Cardiac muscle cell (in vitro differentiated cells and primary cell): ENCODE results near the gene HMX1. TPM values are rescaled to one million over a fixed set of nuclear protein-coding genes. Genes with fewer than 3 reads are reported as not detected.

Experiments used
- DNase-seq, 2 donors: peaks; one replicate each; pipeline versions ENCODE4 v3.0.0 to v3.0.0-alpha.2; 2010 to 2017; ENCODE audit warnings: low read depth in 1 of 2, low spot score in 1 of 2
- H3K27ac ChIP-seq: fragments of 200-600 bp; sonication (generic); 2 replicates; pipeline ENCODE4 v1.5.1; 2016
- H3K27me3 ChIP-seq: fragments of 200-600 bp; sonication (generic); 2 replicates; pipeline ENCODE4 v1.6.0; 2016; ENCODE audit warnings: control low read depth
- H3K36me3 ChIP-seq: fragments of 200-600 bp; sonication (generic); 2 replicates; pipeline ENCODE4 v1.5.1; 2016; ENCODE audit warnings: control low read depth
- H3K4me1 ChIP-seq: fragments of 200-600 bp; sonication (generic); 2 replicates; pipeline ENCODE4 v1.8.1; 2017; ENCODE audit warnings: low read depth, mild to moderate bottlenecking, mixed run types
- H3K4me3 ChIP-seq: fragments of 200-600 bp; sonication (generic); 2 replicates; pipeline ENCODE4 v1.5.1; 2016; ENCODE audit warnings: mild to moderate bottlenecking
- H3K9me3 ChIP-seq: fragments of 200-600 bp; sonication (generic); 2 replicates; pipeline ENCODE4 v1.5.1; 2017; ENCODE audit warnings: low read depth, mild to moderate bottlenecking, control low read depth
- polyA plus RNA-seq: library from polyadenylated mRNA; unstranded; fragments of >200 nt; fragmentation: Nextera tagmentation; extraction: Ambion mirVana; gene quantifications from 2 replicates; pipeline ENCODE4 v1.2.1, GENCODE V29; 2016
- total RNA-seq: library from RNA; depleted of rRNA; stranded (reverse); fragments of >200 nt; gene quantifications from 2 replicates; pipeline ENCODE4 v1.2.3, GENCODE V29; 2016
- TF ChIP-seq, protein P1 (sequence below): IDR thresholded peaks from 2 replicates; pipeline ENCODE4 v1.5.1; 2012; ENCODE audit warnings: low read depth, mild to moderate bottlenecking, low read length

HMX1 gene
- total and polyA plus RNA-seq, 2 experiments from 2014 or later = 0.13 TPM; not detected in 1

DNA sequence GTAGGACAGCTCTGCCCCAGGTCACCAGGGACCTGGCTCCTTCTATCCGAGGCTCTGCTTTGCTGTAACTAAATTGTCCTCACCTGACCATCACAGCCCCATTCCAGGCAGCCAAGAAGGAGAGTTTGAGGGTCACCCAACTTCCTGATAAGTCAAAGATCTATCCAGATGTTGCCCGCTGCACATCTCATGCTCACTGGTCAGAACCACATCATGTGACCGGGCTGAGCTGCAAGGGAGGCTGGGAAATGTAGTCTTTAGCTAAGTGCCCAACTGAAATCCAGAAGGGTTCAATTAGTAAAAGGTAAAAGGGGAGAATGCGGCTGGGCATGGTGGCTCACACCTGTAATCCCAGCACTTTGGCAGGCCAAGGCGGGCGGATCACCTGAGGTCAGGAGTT, 18.4 kb downstream of the HMX1 start:
- H3K36me3 ChIP-seq = no peaks in the 10 kb centered on the region
- no peaks in the 10 kb centered on the region for H3K9me3 ChIP-seq
- H3K27me3 ChIP-seq = peaks cover 91% of the 10 kb centered on the region
- no peak for DNase-seq
- TF ChIP-seq, protein P1, sequence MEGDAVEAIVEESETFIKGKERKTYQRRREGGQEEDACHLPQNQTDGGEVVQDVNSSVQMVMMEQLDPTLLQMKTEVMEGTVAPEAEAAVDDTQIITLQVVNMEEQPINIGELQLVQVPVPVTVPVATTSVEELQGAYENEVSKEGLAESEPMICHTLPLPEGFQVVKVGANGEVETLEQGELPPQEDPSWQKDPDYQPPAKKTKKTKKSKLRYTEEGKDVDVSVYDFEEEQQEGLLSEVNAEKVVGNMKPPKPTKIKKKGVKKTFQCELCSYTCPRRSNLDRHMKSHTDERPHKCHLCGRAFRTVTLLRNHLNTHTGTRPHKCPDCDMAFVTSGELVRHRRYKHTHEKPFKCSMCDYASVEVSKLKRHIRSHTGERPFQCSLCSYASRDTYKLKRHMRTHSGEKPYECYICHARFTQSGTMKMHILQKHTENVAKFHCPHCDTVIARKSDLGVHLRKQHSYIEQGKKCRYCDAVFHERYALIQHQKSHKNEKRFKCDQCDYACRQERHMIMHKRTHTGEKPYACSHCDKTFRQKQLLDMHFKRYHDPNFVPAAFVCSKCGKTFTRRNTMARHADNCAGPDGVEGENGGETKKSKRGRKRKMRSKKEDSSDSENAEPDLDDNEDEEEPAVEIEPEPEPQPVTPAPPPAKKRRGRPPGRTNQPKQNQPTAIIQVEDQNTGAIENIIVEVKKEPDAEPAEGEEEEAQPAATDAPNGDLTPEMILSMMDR = no peak
- H3K4me3 ChIP-seq = no peak overlapping the region
- H3K27ac ChIP-seq = no peak overlapping the region
- no peaks in the 10 kb centered on the region for H3K4me1 ChIP-seq

DNA sequence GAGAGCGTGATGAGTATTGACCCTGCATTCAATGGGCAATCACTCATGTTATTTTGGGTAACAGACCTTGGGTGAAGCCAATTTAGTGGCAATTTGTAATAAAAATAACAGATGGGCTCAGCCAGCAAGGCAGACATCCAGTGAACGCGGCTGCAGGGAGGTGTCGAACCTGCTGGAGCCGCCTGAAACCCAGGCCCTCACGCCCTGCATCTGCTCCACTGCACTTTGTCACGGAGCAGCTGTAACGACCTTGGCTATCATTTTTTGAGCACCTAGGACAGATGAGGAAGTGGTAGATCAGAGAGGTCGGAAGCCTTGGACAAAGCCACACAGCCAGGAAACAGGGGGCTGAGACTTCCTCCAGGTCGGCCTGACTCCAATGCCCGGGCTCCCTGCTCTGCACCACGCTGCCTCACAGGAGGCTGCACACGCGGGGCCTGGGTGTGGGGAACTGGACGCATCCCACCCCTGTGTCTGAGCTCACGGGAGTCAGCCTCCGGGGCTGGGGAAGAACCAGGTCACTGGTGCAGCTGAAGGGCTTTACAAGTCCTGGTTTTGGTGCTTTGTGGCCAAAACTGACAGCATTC, 19.4 kb downstream of the HMX1 start:
- Histone ChIP-seq H3K4me3 (no peak overlapping the region), H3K27ac (no peak overlapping the region), H3K27me3 (peaks cover 84% of the 10 kb centered on the region), H3K4me1 (no peaks in the 10 kb centered on the region), H3K9me3 (no peaks in the 10 kb centered on the region), H3K36me3 (no peaks in the 10 kb centered on the region)
- TF ChIP-seq, protein P1 = no peak
- no peak for DNase-seq

DNA sequence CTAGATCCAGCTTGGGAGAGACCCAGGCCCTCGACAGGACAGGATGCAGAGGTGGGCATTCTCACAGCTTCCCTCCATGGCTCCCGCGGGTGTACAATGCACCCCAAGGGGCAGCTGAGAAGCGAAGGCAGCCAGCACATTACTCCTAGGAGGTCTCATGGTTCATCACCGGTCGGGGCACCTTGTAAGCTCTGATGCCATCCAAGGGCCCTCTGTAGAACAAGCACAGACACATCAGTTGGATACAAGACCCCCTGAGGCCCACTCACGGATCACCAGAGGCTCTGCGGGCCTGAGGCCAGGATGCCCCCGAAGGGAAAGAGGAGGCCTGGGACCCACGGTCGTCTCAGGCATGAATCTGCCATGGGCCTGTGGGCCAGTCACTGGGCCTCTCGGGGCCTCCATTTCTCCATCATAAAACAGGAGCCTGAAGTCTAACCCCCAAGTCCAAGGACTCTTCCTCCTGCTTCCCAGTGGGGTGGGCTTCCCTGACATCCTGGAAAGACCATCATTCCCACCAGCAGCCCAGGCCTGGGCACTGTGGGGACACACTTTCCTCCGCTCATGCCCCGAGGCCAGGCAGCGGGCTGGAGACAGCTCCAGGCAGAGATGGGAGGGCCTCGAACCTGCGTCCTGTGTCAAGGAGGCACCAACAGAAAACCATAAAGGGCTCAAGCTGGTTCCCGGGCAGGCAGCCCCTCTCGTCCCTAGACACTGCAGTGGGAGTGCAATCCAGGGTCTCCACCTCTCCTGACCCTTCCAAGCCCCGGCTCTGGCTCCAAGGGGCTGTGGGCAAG, 20.1 kb downstream of the HMX1 start:
- no peak overlapping the region for H3K27ac ChIP-seq
- DNase-seq = no peak
- H3K9me3 ChIP-seq = no peaks in the 10 kb centered on the region
- H3K4me1 ChIP-seq = no peaks in the 10 kb centered on the region
- TF ChIP-seq, protein P1 = no peak
- H3K36me3 ChIP-seq = no peaks in the 10 kb centered on the region
- H3K27me3 ChIP-seq = peaks cover 77% of the 10 kb centered on the region
- H3K4me3 ChIP-seq = no peak overlapping the region

DNA sequence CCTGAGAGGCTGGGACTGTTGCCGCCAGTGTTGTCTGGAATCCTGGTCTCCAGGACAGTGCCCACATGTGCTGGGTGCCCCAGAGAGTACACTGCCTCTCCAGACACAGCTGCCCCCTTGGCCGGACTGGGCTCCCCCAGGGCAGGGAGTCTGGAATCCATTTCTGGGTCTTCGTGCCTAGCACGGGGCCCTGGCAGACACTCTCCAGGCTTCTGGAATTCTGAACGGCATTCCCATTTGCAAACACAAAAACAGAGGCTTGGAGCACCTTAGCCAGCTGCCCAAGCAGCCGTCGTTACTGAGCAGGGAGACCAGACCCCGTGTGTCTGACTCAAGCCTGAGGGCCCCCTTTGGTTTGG, 20.8 kb downstream of the HMX1 start:
- H3K27me3 ChIP-seq = peaks cover 70% of the 10 kb centered on the region

DNA sequence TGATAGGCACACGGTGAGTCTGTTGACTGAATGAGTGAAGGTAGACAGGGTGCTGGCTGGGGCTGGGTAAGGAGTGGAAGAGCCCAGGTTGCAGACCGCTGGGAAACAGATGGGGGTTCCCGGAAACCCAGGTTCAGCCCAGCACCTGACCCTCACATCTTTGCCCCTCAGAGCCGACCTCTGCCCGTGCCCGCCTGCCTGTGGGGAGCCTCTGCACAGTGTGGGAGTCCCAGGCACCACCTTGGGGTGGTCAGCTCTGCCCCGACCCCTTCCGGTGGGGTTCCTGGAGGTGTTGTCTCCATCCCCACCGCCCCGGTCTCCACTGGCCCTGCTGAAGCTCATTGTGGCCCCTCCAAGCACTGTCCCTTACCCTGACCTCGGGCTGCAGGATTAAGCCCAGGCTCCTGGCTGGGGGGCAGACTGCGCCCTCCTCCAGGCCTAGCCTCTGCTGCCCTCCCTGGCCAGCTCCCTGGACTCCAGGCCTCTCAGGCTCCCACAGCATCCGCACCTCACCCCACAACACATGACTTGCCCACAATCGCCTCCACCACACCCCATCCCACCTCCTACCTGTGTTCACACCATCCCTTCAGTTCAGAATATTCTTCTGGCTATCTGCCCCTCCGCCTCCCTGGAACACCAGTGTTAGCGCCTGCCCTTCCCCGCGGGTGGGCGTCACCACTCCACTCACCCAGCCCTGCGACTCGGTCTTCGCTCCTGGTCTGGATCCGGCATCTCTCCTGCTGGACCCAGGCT, 21.4 kb downstream of the HMX1 start:
- Histone ChIP-seq H3K9me3 (no peaks in the 10 kb centered on the region), H3K4me1 (no peaks in the 10 kb centered on the region), H3K4me3 (no peak overlapping the region), H3K36me3 (no peaks in the 10 kb centered on the region), H3K27ac (no peak overlapping the region), H3K27me3 (peaks cover 69% of the 10 kb centered on the region)
- no peak for DNase-seq
- TF ChIP-seq, protein P1 = no peak

More for the DNA sequence above, 20.8 kb downstream of the HMX1 start:
- H3K27ac ChIP-seq = no peak overlapping the region
- no peaks in the 10 kb centered on the region for H3K4me1 ChIP-seq
- no peak for DNase-seq
- no peaks in the 10 kb centered on the region for H3K36me3 ChIP-seq
- no peak overlapping the region for H3K4me3 ChIP-seq
- TF ChIP-seq, protein P1 = no peak
- no peaks in the 10 kb centered on the region for H3K9me3 ChIP-seq
